ENCODE results near the gene SOHLH2.

SOHLH2 gene

GRCh38 chr13:36163286-36163685, 51.1 kb downstream of the SOHLH2 start:
- no peak for ATAC-seq (replicated peaks)
- no peak for DNase-seq
- H3K9me3 Mint-ChIP-seq = peaks cover 3 to 6% of the 10 kb centered on the region in 2 donors
- no peak overlapping the region for H3K4me3 Mint-ChIP-seq
- H3K27ac Mint-ChIP-seq = no peak overlapping the region
- no peaks in the 10 kb centered on the region for H3K4me1 Mint-ChIP-seq
- H3K36me3 Mint-ChIP-seq = no peaks in the 10 kb centered on the region
- no peaks in the 10 kb centered on the region for H3K27me3 Mint-ChIP-seq

GRCh38 chr13:36160297-36160696, 54.1 kb downstream of the SOHLH2 start:
- Mint-ChIP-seq H3K27ac (no peak overlapping the region), H3K4me1 (no peaks in the 10 kb centered on the region), H3K27me3 (peaks cover under 1 to 7% of the 10 kb centered on the region in 2 donors), H3K9me3 (peaks cover 6% of the 10 kb centered on the region in 2 donors), H3K4me3 (no peak overlapping the region), H3K36me3 (no peaks in the 10 kb centered on the region)
- no peak for ATAC-seq (replicated peaks)
- DNase-seq = no peak

GRCh38 chr13:36158611-36159010, 55.7 kb downstream of the SOHLH2 start:
- ATAC-seq (replicated peaks) = no peak
- Mint-ChIP-seq H3K27ac (no peak overlapping the region), H3K4me1 (no peaks in the 10 kb centered on the region), H3K36me3 (no peaks in the 10 kb centered on the region), H3K4me3 (no peak overlapping the region), H3K9me3 (peaks cover 6% of the 10 kb centered on the region in 2 donors), H3K27me3 (peaks cover 4 to 18% of the 10 kb centered on the region in 2 donors)
- DNase-seq = no peak

- Mint-ChIP-seq H3K27me3 (peaks cover 4 to 22% of the 10 kb centered on the region in 2 donors), H3K27ac (no peak overlapping the region), H3K4me3 (no peak overlapping the region), H3K36me3 (no peaks in the 10 kb centered on the region), H3K4me1 (no peaks in the 10 kb centered on the region), H3K9me3 (peaks cover 6% of the 10 kb centered on the region in 2 donors)
- no peak for ATAC-seq (replicated peaks)
- no peak for DNase-seq
Measured at GRCh38 chr13:36157480-36157879, 56.9 kb downstream of the SOHLH2 start.

GRCh38 chr13:36154567-36155291, 59.6 kb downstream of the SOHLH2 start:
- Mint-ChIP-seq H3K4me3 (no peak overlapping the region), H3K9me3 (peaks cover 3 to 11% of the 10 kb centered on the region in 2 donors)

GRCh38 chr13:36151591-36151990, 62.8 kb downstream of the SOHLH2 start:
- ATAC-seq (replicated peaks) = no peak

More at GRCh38 chr13:36154567-36155291, 59.6 kb downstream of the SOHLH2 start:
- H3K27ac Mint-ChIP-seq = no peak overlapping the region
- no peak for ATAC-seq (replicated peaks)
- DNase-seq = no peak
- no peaks in the 10 kb centered on the region for H3K36me3 Mint-ChIP-seq
- no peaks in the 10 kb centered on the region for H3K4me1 Mint-ChIP-seq
- H3K27me3 Mint-ChIP-seq = peaks cover 4 to 22% of the 10 kb centered on the region in 2 donors

GRCh38 chr13:36148446-36148845, 65.9 kb downstream of the SOHLH2 start:
- H3K36me3 Mint-ChIP-seq = no peaks in the 10 kb centered on the region
- H3K9me3 Mint-ChIP-seq = peaks cover 6 to 9% of the 10 kb centered on the region in 2 donors
- ATAC-seq (replicated peaks) = no peak
- H3K4me3 Mint-ChIP-seq = no peak overlapping the region
- H3K27ac Mint-ChIP-seq = no peak overlapping the region
- no peaks in the 10 kb centered on the region for H3K4me1 Mint-ChIP-seq
- DNase-seq = no peak
- peaks cover 0 to 2% of the 10 kb centered on the region in 2 donors for H3K27me3 Mint-ChIP-seq

More at GRCh38 chr13:36151591-36151990, 62.8 kb downstream of the SOHLH2 start:
- no peaks in the 10 kb centered on the region for H3K4me1 Mint-ChIP-seq
- peaks cover 4 to 22% of the 10 kb centered on the region in 2 donors for H3K27me3 Mint-ChIP-seq
- DNase-seq = no peak
- no peak overlapping the region for H3K27ac Mint-ChIP-seq
- H3K36me3 Mint-ChIP-seq = no peaks in the 10 kb centered on the region
- no peak overlapping the region for H3K4me3 Mint-ChIP-seq
- peaks cover 6 to 12% of the 10 kb centered on the region in 2 donors for H3K9me3 Mint-ChIP-seq

- H3K36me3 Mint-ChIP-seq = no peaks in the 10 kb centered on the region
- H3K27me3 Mint-ChIP-seq = no peaks in the 10 kb centered on the region
- no peak for DNase-seq
- no peak for ATAC-seq (replicated peaks)
- H3K4me1 Mint-ChIP-seq = no peaks in the 10 kb centered on the region
- H3K9me3 Mint-ChIP-seq = peaks cover 6 to 9% of the 10 kb centered on the region in 2 donors
- no peak overlapping the region for H3K27ac Mint-ChIP-seq
- H3K4me3 Mint-ChIP-seq = no peak overlapping the region
Measured at GRCh38 chr13:36147330-36147729, 67.0 kb downstream of the SOHLH2 start.

- Mint-ChIP-seq H3K27me3 (no peaks in the 10 kb centered on the region), H3K36me3 (no peaks in the 10 kb centered on the region), H3K27ac (no peak overlapping the region), H3K4me1 (no peaks in the 10 kb centered on the region), H3K9me3 (peaks cover 6 to 7% of the 10 kb centered on the region in 2 donors), H3K4me3 (no peak overlapping the region)
- ATAC-seq (replicated peaks) (no peak), DNase-seq (no peak)
Measured at GRCh38 chr13:36146511-36147269, 67.7 kb downstream of the SOHLH2 start.

GRCh38 chr13:36143738-36144137, 70.6 kb downstream of the SOHLH2 start:
- DNase-seq = no peak
- Mint-ChIP-seq H3K4me3 (no peak overlapping the region), H3K4me1 (no peaks in the 10 kb centered on the region), H3K27me3 (no peaks in the 10 kb centered on the region), H3K9me3 (peaks cover 0 to 1% of the 10 kb centered on the region in 2 donors), H3K36me3 (no peaks in the 10 kb centered on the region), H3K27ac (no peak overlapping the region)
- no peak for ATAC-seq (replicated peaks)

GRCh38 chr13:36142735-36143134, 71.6 kb downstream of the SOHLH2 start:
- ATAC-seq (replicated peaks) = no peak
- peaks cover 0 to 1% of the 10 kb centered on the region in 2 donors for H3K9me3 Mint-ChIP-seq
- no peaks in the 10 kb centered on the region for H3K27me3 Mint-ChIP-seq
- no peak overlapping the region for H3K27ac Mint-ChIP-seq
- H3K4me1 Mint-ChIP-seq = no peaks in the 10 kb centered on the region
- no peaks in the 10 kb centered on the region for H3K36me3 Mint-ChIP-seq
- no peak for DNase-seq
- H3K4me3 Mint-ChIP-seq = no peak overlapping the region

- Mint-ChIP-seq H3K4me3 (no peak overlapping the region), H3K4me1 (no peaks in the 10 kb centered on the region), H3K36me3 (no peaks in the 10 kb centered on the region), H3K27ac (no peak overlapping the region), H3K9me3 (peaks cover 0 to 5% of the 10 kb centered on the region in 2 donors), H3K27me3 (peaks cover 10 to 47% of the 10 kb centered on the region in 2 donors)
- ATAC-seq (replicated peaks) (no peak), DNase-seq (no peak)
Measured at GRCh38 chr13:36135876-36136275, 78.5 kb downstream of the SOHLH2 start.

- H3K4me3 Mint-ChIP-seq = no peak overlapping the region
- peaks cover 19 to 59% of the 10 kb centered on the region in 2 donors for H3K27me3 Mint-ChIP-seq
- H3K9me3 Mint-ChIP-seq = peaks cover 0 to 3% of the 10 kb centered on the region in 2 donors
- ATAC-seq (replicated peaks) = no peak
- DNase-seq = no peak
- H3K27ac Mint-ChIP-seq = no peak overlapping the region
- H3K36me3 Mint-ChIP-seq = no peaks in the 10 kb centered on the region
- peaks cover 0 to 5% of the 10 kb centered on the region in 2 donors for H3K4me1 Mint-ChIP-seq
Measured at GRCh38 chr13:36134632-36135031, 79.7 kb downstream of the SOHLH2 start.

GRCh38 chr13:36133950-36134626, 80.3 kb downstream of the SOHLH2 start:
- Mint-ChIP-seq H3K4me1 (peaks cover 0 to 5% of the 10 kb centered on the region in 2 donors), H3K27ac (no peak overlapping the region), H3K4me3 (no peak overlapping the region), H3K36me3 (no peaks in the 10 kb centered on the region), H3K27me3 (peaks cover 19 to 63% of the 10 kb centered on the region in 2 donors), H3K9me3 (peaks cover 0 to 3% of the 10 kb centered on the region in 2 donors)
- ATAC-seq (replicated peaks) = no peak
- DNase-seq = no peak

All from stimulated activated naive B cell treated with anti-CD40 and anti-IgM and Interleukin-4, amounts not matched to agents 10 μg/mL and 1 μg/mL and 100 μg/mL, for 72 hours (primary cell).